HUES6 (cell line): ENCODE results near the gene COL20A1.

Experiments used
- H3K27ac ChIP-seq: 2 replicates; pipeline ENCODE4 v1.7.0; 2013; ENCODE audit warnings: low read depth, mild to moderate bottlenecking, low read length, inconsistent platforms
- H3K27me3 ChIP-seq: 2 replicates; pipeline ENCODE4 v1.6.1; 2013; ENCODE audit warnings: low read length; ENCODE audit not compliant: control insufficient read depth, insufficient read depth
- H3K36me3 ChIP-seq: 2 replicates; pipeline ENCODE4 v1.6.1; 2013; ENCODE audit warnings: low read length; ENCODE audit not compliant: control insufficient read depth, insufficient read depth
- H3K4me1 ChIP-seq: 2 replicates; pipeline ENCODE4 v1.6.1; 2013; ENCODE audit warnings: low read length; ENCODE audit not compliant: control insufficient read depth, insufficient read depth
- H3K4me3 ChIP-seq: 2 replicates; pipeline ENCODE4 v1.5.1; 2013; ENCODE audit warnings: low read depth, low read length
- H3K9ac ChIP-seq: one replicate; pipeline ENCODE4 v1.6.1; 2013; ENCODE audit warnings: mild to moderate bottlenecking, low read length
- H3K9me3 ChIP-seq: 2 replicates; pipeline ENCODE4 v1.6.1; 2013; ENCODE audit warnings: low read depth, low read length; ENCODE audit not compliant: control insufficient read depth, insufficient read depth

Gene COL20A1

DNA sequence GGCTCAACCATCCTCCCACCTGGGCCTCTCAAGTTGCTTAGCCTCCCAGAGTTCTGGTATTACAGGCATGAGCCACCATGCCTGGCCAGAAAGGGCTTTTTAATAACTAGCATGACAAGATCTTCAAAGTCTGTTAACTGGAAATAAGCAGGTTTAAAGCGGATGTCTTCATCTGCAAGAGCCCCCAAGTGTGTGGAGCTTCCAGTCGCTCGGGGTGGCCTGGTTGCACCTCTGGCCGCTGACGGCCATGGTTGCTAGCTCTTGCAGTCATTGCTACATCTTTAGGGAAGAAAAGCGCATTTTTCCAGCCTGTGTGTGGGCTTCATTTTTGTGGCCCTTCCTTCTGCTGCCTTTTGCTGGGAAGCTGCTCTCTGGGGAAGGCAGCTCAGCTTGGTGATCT is 12.6 kb upstream of the COL20A1 start:
- Histone ChIP-seq H3K36me3 (peaks cover 99% of the 10 kb centered on the region), H3K4me1 (no peaks in the 10 kb centered on the region), H3K9ac (no peak overlapping the region), H3K4me3 (no peak overlapping the region), H3K27ac (no peak overlapping the region), H3K27me3 (no peaks in the 10 kb centered on the region), H3K9me3 (no peaks in the 10 kb centered on the region)

DNA sequence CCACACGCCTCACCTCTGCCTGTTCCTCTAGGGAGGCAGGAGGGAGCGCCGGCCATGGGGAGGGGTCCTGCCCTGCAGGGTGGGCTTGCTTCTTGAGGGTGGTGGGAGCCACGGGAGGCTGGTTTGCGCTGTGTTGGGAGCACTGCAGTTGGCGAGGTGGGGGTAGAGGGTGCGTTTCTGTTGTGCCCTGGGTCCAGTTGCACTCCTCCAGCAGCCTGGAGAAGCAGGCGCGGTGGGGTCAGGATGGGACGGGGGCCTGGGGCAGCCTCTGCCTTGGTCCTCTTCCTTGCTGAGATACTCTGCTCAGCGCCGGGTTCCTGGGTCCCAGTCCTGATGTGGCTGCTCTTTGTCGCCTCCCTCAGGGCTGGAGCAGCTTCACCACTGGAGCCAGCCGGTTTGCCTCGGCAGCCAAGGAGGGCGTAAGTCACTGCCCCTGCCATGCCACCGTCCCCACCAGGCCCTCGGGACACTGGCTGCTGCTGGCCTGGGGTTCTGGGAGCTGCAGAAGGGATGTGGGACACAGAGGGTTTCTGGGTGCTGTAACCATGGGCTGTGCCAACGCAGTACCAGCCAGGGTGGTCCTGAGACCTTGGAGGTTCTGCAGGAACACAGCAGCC is 11.9 kb upstream of the COL20A1 start:
- no peak overlapping the region for H3K27ac ChIP-seq
- no peaks in the 10 kb centered on the region for H3K27me3 ChIP-seq
- H3K9me3 ChIP-seq = no peaks in the 10 kb centered on the region
- no peak overlapping the region for H3K4me3 ChIP-seq
- H3K36me3 ChIP-seq = peaks cover 99% of the 10 kb centered on the region
- no peak overlapping the region for H3K9ac ChIP-seq
- H3K4me1 ChIP-seq = no peaks in the 10 kb centered on the region

DNA sequence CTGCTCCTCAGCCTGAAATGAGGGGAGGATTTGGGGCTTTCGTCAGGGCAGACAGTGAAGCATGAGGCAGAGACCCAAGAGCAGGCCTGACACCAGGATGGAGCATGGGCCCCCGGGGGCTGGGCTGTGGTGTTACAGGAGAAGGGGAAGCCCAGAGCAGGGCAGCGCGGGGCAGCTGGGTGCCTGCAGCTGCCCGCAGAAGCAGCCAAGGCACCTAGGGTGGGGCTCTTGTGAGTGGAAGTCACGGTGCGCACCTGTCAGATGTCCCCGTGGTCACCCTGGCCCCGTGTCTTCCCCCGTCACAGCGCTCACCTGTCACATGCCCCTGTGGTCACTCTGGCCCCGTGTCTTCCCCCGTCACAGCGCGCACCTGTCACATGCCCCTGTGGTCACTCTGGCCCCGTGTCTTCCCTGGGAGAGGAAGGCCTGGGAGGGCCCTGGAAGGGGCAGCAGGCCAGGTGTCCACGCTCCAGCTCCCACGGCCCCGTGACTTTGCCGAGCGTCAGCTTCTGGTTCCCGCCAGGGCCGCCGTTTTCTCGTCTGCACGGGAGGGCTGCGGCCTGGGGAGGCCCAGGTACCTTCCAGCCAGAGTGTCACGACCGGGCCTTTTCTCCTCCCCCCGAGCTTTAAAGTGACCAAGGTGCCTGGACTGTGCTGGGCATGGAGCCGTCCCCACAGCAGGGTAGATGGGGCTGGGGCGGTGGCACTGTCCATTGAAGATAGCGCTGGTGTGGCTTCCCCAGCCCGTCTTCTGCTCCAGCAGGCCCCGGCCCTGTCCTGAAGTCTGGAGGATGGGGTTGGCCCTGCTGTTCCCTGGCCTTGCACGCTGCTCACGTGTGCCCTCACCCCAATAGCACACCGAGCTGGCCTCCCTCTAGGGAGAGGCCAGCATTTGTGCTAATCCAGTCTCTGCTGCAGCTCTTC is 11.0 kb upstream of the COL20A1 start:
- no peak overlapping the region for H3K27ac ChIP-seq
- no peak overlapping the region for H3K9ac ChIP-seq
- H3K36me3 ChIP-seq = peaks cover 96% of the 10 kb centered on the region

DNA sequence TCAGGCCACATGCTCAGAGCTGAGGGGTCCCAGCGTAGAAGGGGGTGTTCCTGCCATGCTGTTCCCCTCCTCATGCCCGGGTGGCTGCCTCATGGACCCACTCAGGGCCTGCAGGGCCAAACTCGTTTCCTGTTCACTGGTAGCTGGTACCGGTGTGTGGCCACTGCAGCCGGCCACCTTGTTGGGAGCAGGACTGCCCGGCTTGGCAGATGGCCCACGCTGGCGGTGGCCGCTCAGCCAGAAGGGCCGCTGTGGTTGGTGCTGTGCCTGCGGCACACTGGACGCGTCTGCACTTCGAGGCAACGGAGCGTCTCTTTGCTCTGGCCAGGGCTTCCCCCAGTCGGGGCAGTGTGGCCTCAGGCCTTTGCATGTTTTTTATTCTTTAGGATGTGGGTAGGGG is 10.0 kb upstream of the COL20A1 start:
- Histone ChIP-seq H3K4me3 (no peak overlapping the region), H3K36me3 (peaks cover 96% of the 10 kb centered on the region), H3K4me1 (no peaks in the 10 kb centered on the region), H3K9me3 (no peaks in the 10 kb centered on the region), H3K27ac (no peak overlapping the region), H3K9ac (peak overlapping the region; percentile 39), H3K27me3 (no peaks in the 10 kb centered on the region)

More for the DNA sequence above, 11.0 kb upstream of the COL20A1 start:
- Histone ChIP-seq H3K4me3 (no peak overlapping the region), H3K27me3 (no peaks in the 10 kb centered on the region), H3K9me3 (no peaks in the 10 kb centered on the region), H3K4me1 (no peaks in the 10 kb centered on the region)

DNA sequence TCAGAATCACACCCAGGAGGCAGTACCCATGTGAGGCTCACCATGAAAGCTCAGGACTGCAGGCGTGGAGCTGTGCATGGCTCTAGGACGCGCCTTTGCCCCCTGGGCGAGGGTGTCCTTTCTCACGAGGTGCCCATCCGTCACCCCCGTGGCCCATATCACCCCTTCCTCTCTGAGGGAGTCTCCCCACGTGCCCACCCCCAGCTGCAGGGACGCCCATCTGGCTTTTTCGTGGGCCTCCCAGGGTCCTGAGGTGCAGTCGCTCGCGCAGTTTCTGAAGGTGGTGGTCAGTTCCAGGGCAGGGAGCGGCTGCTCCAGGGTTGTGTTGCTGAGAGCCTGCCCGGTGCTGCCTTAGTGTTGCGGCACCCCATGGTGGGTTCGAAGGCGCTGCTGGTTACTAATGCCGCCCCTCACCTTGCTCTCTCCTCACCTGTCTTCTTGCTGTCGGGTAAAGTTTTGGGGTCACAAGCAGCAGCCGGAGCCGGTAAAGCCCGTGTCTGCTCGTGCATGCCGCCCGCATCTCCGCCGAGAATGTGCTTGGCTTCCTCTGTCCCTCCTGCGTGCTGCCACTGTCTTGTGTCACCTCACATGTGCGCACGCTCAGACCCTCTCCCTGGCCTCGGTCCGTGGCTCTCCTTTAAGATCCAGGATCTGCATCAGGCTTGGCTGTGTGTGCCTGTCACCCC is 9.4 kb upstream of the COL20A1 start:
- Histone ChIP-seq H3K4me1 (no peaks in the 10 kb centered on the region), H3K9ac (no peak overlapping the region), H3K36me3 (peaks cover 96% of the 10 kb centered on the region), H3K9me3 (no peaks in the 10 kb centered on the region), H3K4me3 (no peak overlapping the region), H3K27me3 (no peaks in the 10 kb centered on the region), H3K27ac (no peak overlapping the region)

DNA sequence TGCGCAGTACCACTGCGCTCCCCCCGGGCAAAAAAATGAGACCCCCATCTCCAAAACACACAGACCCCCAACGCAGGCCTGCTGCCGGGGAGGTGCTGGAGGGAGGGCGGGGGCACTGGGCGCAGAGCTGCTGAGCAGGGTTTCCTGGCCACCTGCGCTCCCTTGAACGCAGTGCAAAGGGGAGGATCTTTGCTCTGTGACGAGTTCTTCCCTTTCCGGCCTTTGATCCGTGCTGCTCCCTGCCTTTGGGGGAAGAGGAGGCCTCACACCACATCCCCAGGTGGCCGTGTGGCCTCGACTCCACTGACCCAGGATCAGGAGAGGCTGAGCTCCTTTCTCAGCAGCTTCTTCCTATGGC is 8.9 kb upstream of the COL20A1 start:
- Histone ChIP-seq H3K9me3 (no peaks in the 10 kb centered on the region), H3K27ac (no peak overlapping the region), H3K4me1 (no peaks in the 10 kb centered on the region), H3K27me3 (no peaks in the 10 kb centered on the region), H3K4me3 (no peak overlapping the region), H3K9ac (no peak overlapping the region), H3K36me3 (peaks cover 96% of the 10 kb centered on the region)

DNA sequence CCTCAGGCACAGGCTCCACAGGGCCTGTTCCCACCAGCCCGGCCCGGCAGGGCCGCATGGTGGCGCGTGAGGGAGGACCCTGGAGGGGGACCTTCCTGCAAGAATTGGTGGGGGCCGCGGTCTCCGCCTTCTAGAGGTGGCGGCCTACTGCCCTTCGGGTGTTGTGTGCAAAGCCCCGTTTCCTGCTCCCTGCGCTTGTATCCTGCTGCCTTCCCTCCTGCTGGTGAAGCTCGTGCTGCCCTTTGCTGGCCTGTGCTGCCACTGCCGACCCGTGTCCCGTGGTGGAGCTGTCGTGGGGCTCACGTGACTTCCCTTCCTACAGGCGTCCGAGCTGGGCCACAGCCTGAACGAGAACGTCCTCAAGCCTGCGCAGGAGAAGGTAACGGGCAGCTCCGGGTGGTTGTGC is 8.4 kb upstream of the COL20A1 start:
- Histone ChIP-seq H3K27ac (no peak overlapping the region), H3K36me3 (peaks cover 96% of the 10 kb centered on the region), H3K27me3 (no peaks in the 10 kb centered on the region), H3K4me3 (no peak overlapping the region), H3K9ac (no peak overlapping the region), H3K9me3 (no peaks in the 10 kb centered on the region), H3K4me1 (no peaks in the 10 kb centered on the region)

DNA sequence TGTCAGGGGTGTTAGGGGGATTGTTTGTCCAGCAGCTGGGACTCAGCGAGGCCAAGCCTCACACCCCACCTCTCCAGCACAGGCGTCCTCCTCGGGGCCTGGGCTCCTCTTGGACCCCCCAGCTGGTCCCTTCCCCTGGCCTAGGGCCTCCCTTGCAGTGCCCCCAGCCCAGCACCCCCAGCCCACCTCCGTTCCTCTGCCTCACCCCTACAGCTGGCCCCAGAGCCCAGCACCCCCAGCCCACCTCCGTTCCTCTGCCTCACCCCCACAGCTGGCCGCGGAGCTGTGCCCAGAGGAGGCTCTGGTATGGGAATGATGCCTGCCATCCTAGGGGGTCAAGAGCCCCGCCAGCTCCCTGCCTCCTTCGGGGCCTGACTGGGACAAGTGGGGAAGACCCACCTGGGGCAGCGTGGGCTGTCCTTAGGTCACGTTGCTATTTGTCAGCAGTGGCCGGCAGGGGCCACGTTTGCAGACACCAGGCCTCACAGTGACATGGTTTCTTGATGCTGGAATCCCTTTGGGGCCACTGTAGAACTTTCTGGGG is 7.9 kb upstream of the COL20A1 start:
- H3K9ac ChIP-seq = no peak overlapping the region
- H3K36me3 ChIP-seq = peaks cover 94% of the 10 kb centered on the region

DNA sequence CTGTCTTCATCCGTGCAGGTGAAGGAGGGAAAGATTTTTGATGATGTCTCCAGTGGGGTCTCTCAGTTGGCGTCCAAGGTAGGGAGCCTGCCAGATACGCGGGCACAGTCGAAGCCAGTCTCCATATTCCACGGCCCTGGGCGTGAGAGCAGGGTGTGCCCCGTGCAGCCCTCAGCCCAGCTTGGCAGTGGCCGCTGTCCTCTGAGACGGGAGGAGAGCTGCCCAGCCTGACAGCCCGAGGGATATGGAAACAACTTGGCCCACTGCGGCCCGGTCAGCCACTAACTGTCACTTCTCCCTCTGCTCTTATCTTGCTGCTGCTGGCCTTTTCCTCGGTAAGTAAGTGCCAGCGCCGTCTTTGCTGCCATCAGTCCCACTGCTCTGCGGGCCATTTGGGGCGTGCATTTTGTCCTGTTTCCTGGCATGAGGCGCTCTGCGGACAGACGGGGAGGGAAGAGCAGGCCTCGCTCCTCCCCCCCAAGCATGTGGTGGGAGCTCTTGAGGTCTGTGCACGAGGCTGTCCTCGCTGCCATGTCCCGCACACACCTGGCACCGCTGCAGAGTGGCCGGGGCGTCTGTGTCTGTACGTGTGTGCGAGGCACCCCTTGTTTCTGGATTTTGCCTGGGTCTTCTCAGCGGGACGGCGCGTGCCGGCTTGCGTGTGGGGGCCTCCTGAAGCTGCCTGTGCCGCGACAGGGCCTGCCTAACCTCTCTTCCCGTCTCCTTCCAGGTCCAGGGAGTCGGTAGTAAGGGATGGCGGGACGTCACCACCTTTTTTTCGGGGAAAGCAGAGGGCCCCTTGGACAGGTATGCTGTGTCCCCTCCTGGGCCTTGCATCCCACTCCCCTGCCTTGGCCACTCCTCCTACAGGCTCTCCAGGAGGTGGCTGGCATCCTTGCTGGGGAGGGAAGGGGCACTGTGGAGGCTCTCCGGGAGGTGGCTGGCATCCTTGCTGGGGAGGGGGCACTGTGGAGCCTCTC is 7.1 kb upstream of the COL20A1 start:
- peaks cover 7% of the 10 kb centered on the region for H3K4me1 ChIP-seq
- no peak overlapping the region for H3K27ac ChIP-seq
- H3K27me3 ChIP-seq = no peaks in the 10 kb centered on the region
- no peak overlapping the region for H3K9ac ChIP-seq
- H3K9me3 ChIP-seq = no peaks in the 10 kb centered on the region
- H3K36me3 ChIP-seq = peaks cover 85% of the 10 kb centered on the region
- no peak overlapping the region for H3K4me3 ChIP-seq

More for the DNA sequence above, 7.9 kb upstream of the COL20A1 start:
- Histone ChIP-seq H3K27ac (no peak overlapping the region), H3K27me3 (no peaks in the 10 kb centered on the region), H3K4me1 (no peaks in the 10 kb centered on the region), H3K9me3 (no peaks in the 10 kb centered on the region), H3K4me3 (no peak overlapping the region)
